Heart left ventricle (tissue), 16 donors: ENCODE data around the gene PRR19. TPM values are rescaled to one million over a fixed set of nuclear protein-coding genes. Genes with fewer than 3 reads are reported as not detected.
"Not testable (repeated sequence)": the region's sequence is repeated elsewhere in the genome, so short reads cannot be mapped to it uniquely, and the experiment has no call there.

Experiments used
- ATAC-seq, 4 donors: fragments of 200-7000 bp; cut with Tn5 transposase; one replicate each; pipeline ENCODE4 v1.9.1; 2020 to 2022; ENCODE audit warnings: moderate library complexity in 4 of 4, mild to moderate bottlenecking in 3 of 4, moderate number of reproducible peaks in 1 of 4
- DNase-seq, 5 donors: peaks; one replicate each; pipeline ENCODE4 v3.0.0-alpha.2; 2020
- H3K27ac ChIP-seq, 12 donors: fragments of 200-600 bp; sonication (generic) in 4 of 12; one replicate each; pipeline versions ENCODE4 v1.5.0 to v1.8.0; 2016 to 2022; ENCODE audit warnings: mild to moderate bottlenecking in 2 of 12
- H3K27me3 ChIP-seq, 9 donors: fragments of 200-600 bp; sonication (generic) in 2 of 9; one replicate each; pipeline versions ENCODE4 v1.5.1 to v1.8.0; 2016 to 2022; ENCODE audit warnings: mild to moderate bottlenecking in 3 of 9
- H3K36me3 ChIP-seq, 9 donors: fragments of 200-600 bp; sonication (generic) in 2 of 9; one replicate each; pipeline versions ENCODE4 v1.5.0 to v1.8.0; 2018 to 2022; ENCODE audit warnings: mild to moderate bottlenecking in 2 of 9
- H3K4me1 ChIP-seq, 12 donors: fragments of 200-600 bp; sonication (generic) in 4 of 12; one replicate each; pipeline versions ENCODE4 v1.5.0 to v1.8.0; 2016 to 2022; ENCODE audit warnings: mild to moderate bottlenecking in 3 of 12
- H3K4me3 ChIP-seq, 12 donors: fragments of 200-600 bp; sonication (generic) in 4 of 12; one replicate each; pipeline versions ENCODE4 v1.5.0 to v1.8.0; 2017 to 2022; ENCODE audit warnings: mild to moderate bottlenecking in 9 of 12, moderate library complexity in 4 of 12
- H3K9me3 ChIP-seq, 12 donors: fragments of 200-600 bp; sonication (generic) in 4 of 12; one replicate each; pipeline versions ENCODE4 v1.5.0 to v1.8.0; 2016 to 2022; ENCODE audit warnings: mild to moderate bottlenecking in 1 of 12
- CTCF ChIP-seq, 12 donors: fragments of 200-600 bp; sonication (generic) in 4 of 12; IDR thresholded peaks; one replicate each; pipeline versions ENCODE4 v1.5.0 to v1.8.0; 2018 to 2022; ENCODE audit warnings: antibody characterized with exemption in 12 of 12, mild to moderate bottlenecking in 5 of 12
- POLR2A ChIP-seq, 2 donors: fragments of 450-650 bp; IDR thresholded peaks; one replicate each; pipeline ENCODE4 v1.6.1; 2017; ENCODE audit warnings: antibody characterized with exemption in 2 of 2, mild to moderate bottlenecking in 2 of 2, moderate library complexity in 2 of 2
- WGBS, 4 donors: extraction: QIAGEN DNeasy Blood & Tissue Kit in 2 of 4; methylation state at CpG; one replicate each; pipeline versions ENCODE4 v1.1.5 to v1.1.7; 2013 to 2018; 5-methylcytosine and 5-hydroxymethylcytosine counted together
- intact Hi-C, 10 donors: fragments of 100-400 bp; cut with DNase I; formaldehyde crosslinking; loops; one replicate each; pipeline versions ENCODE4 v1.11.1 to v1.14.2; 2022
- polyA plus RNA-seq, 2 donors: library from polyadenylated mRNA; stranded (reverse); fragments of 200-250 nt; gene quantifications; one replicate each; pipeline ENCODE4 v1.2.3, GENCODE V29; 2013
- total RNA-seq, 9 donors: library from RNA; depleted of rRNA in 2 of 9; stranded (reverse); fragments of >200 nt in 2 of 9; fragmentation: NEBNext Ultra II Directional in 3 of 9; extraction: Animal tissue kit (Norgen Biotek cat#: 25700) in 3 of 9; gene quantifications; one replicate each; pipeline versions ENCODE4 v1.1.0 to v1.2.4, GENCODE V29; 2016 to 2023
- donor health status: ischemic (EF 13 %, LVEDD 7.1; RV severe dilation, severe dysfunction).
- donor health status: healthy with polysubstance abuse.
- donor health status: DM: no; HTN: yes; CAD: no.
- donor health status: DM: no; HTN: no; CAD: no.
- donor health status: ischemic (EF 25% LVEDD 6.9; RV normal size, moderate dysfunction).
- donor health status: ischemic (EF 25% LVEDD 5.7; RV mildly dilated, moderate dysfunction).
- donor health status: healthy.
- donor health status: DM: yes; HTN: yes; CAD: no.
- donor health status: ischemic (EF 35%, LVEDD 5.7; RV mildly dilated, moderate dysfunction).
- donor health status: nonischemic (EF 11% LVEDD 7.7; RV severe dilation, severe dysfunction).
- donor health status: DM: yes; HTN: yes; CAD: no.
- donor health status: PGD.
- donor health status: ischemic (EF 29% LVEDD 5.4; RV normal size, mild dysfunction).
- donor health status: nonischemic (EF 23%, LVEDD 6.1; RV moderate dilation, normal function).

PRR19 gene
- total and polyA plus RNA-seq, 11 donors = 0.16 to 0.53 (median 0.28) TPM; not detected in 7

GRCh38 chr19:42333975-42334696 lies 32.2 kb downstream of the PRR19 start:
- Histone ChIP-seq H3K27ac (no peak overlapping the region), H3K36me3 (peaks cover 0 to 43% (median 26%) of the 10 kb centered on the region in 9 donors), H3K4me1 (peaks cover 0 to 10% (median 0%) of the 10 kb centered on the region in 12 donors), H3K27me3 (no peaks in the 10 kb centered on the region), H3K9me3 (no peaks in the 10 kb centered on the region), H3K4me3 (no peak overlapping the region)
- intact Hi-C loops = no loop called here
- peak in 1 of 4 donors; percentile 14 for ATAC-seq
- DNase-seq = peak in 1 of 5 donors; percentile 53
- WGBS, 4 donors = 85 to 90% (median 88%) methylated on average over 14 to 21 of the region's 21 CpGs
- TF ChIP-seq POLR2A (IDR thresholded peaks at IDR 0.05) = no peak

GRCh38 chr19:42334697-42335373 lies 32.9 kb downstream of the PRR19 start:
- no peaks in the 10 kb centered on the region for H3K27me3 ChIP-seq
- no peaks in the 10 kb centered on the region for H3K9me3 ChIP-seq
- peaks cover 0 to 50% (median 32%) of the 10 kb centered on the region in 9 donors for H3K36me3 ChIP-seq
- no peak for TF ChIP-seq POLR2A (IDR thresholded peaks at IDR 0.05)
- no peak for TF ChIP-seq CTCF (IDR thresholded peaks at IDR 0.05)
- 87 to 90% (median 88%) methylated on average over 10 to 13 of the region's 13 CpGs for whole genome bisulfite sequencing, 4 donors
- no peak overlapping the region for H3K4me3 ChIP-seq
- DNase-seq (peak in 2 of 5 donors; percentile 21 to 33), ATAC-seq (no peak)
- H3K4me1 ChIP-seq = peaks cover 0 to 9% (median 0%) of the 10 kb centered on the region in 12 donors
- intact Hi-C loops = no loop called here
- no peak overlapping the region for H3K27ac ChIP-seq

GRCh38 chr19:42335374-42335936 lies 33.5 kb downstream of the PRR19 start:
- Histone ChIP-seq H3K27ac (no peak overlapping the region), H3K4me3 (no peak overlapping the region), H3K27me3 (no peaks in the 10 kb centered on the region), H3K4me1 (peaks cover 0 to 9% (median 0%) of the 10 kb centered on the region in 12 donors), H3K36me3 (peaks cover 0 to 54% (median 32%) of the 10 kb centered on the region in 9 donors), H3K9me3 (no peaks in the 10 kb centered on the region)
- 87 to 89% (median 88%) methylated on average over 7 of the region's 7 CpGs for WGBS, 4 donors
- TF ChIP-seq POLR2A (IDR thresholded peaks at IDR 0.05) (no peak), CTCF (IDR thresholded peaks at IDR 0.05) (no peak)
- intact Hi-C loops = no loop called here
- no peak for ATAC-seq
- DNase-seq = no peak

GRCh38 chr19:42335971-42336370 lies 34.0 kb downstream of the PRR19 start:
- Histone ChIP-seq H3K4me1 (peaks cover 0 to 9% (median 0%) of the 10 kb centered on the region in 12 donors), H3K4me3 (no peak overlapping the region), H3K9me3 (no peaks in the 10 kb centered on the region), H3K36me3 (peaks cover 0 to 55% (median 32%) of the 10 kb centered on the region in 9 donors), H3K27me3 (no peaks in the 10 kb centered on the region), H3K27ac (no peak overlapping the region)
- DNase-seq = peak in 2 of 5 donors; percentile 22 to 42
- WGBS, 4 donors = 93 to 94% (median 94%) methylated on average over 19 of the region's 19 CpGs
- no peak for ATAC-seq
- TF ChIP-seq CTCF (IDR thresholded peaks at IDR 0.05) (no peak), POLR2A (IDR thresholded peaks at IDR 0.05) (no peak)
- intact Hi-C loops = no loop called here

GRCh38 chr19:42339126-42339860 lies 37.4 kb downstream of the PRR19 start:
- DNase-seq, intact Hi-C loops, H3K4me1 ChIP-seq, H3K9me3 ChIP-seq, H3K27me3 ChIP-seq, H3K4me3 ChIP-seq, ATAC-seq, H3K27ac ChIP-seq: not testable (repeated sequence)
- H3K36me3 ChIP-seq = peaks cover 0 to 70% (median 48%) of the 10 kb centered on the region in 9 donors
- 89 to 92% (median 90%) methylated on average over 7 of the region's 7 CpGs for WGBS, 4 donors

- ATAC-seq, DNase-seq, intact Hi-C loops, H3K9me3 ChIP-seq, H3K27me3 ChIP-seq, H3K4me1 ChIP-seq, H3K4me3 ChIP-seq, H3K27ac ChIP-seq: not testable (repeated sequence)
- peaks cover 0 to 76% (median 54%) of the 10 kb centered on the region in 9 donors for H3K36me3 ChIP-seq
- 94 to 98% (median 97%) methylated on average over 4 of the region's 4 CpGs for WGBS, 4 donors
Measured at GRCh38 chr19:42339922-42340321, 38.0 kb downstream of the PRR19 start.
